GM18873 (cell line): ENCODE data around the gene CYB561.

ENCODE experiments used
- ATAC-seq: cut with Tn5 transposase; IDR thresholded peaks from one replicate; pipeline ENCODE4 v1.9.1; 2021; ENCODE audit warnings: mild to moderate bottlenecking, moderate library complexity, moderate number of reproducible peaks; ENCODE audit not compliant: unreplicated experiment, low FRiP score

Gene CYB561

GRCh38 chr17:63445954-63446752, at the start of gene CYB561:
CYB561 (minus strand) TSS chr17:63446306; CDS start chr17:63437547, 8,759 bp downstream.
- ATAC-seq, result no peak

- no peak for ATAC-seq
These were observed 49.4 kb upstream of the CYB561 start for GRCh38 chr17:63495491-63495890.

- ATAC-seq, result no peak
These were observed 48.3 kb upstream of the CYB561 start for GRCh38 chr17:63494300-63494928.

- ATAC-seq, result no peak
These were observed 47.3 kb upstream of the CYB561 start for GRCh38 chr17:63493411-63493810.

- ATAC-seq, result no peak
These were observed 46.8 kb upstream of the CYB561 start for GRCh38 chr17:63492940-63493339.

- ATAC-seq, result no peak
These were observed 46.0 kb upstream of the CYB561 start for GRCh38 chr17:63491977-63492618.

GRCh38 chr17:63491413-63491812, 45.3 kb upstream of the CYB561 start:
- ATAC-seq, result no peak

GRCh38 chr17:63490858-63491400, 44.8 kb upstream of the CYB561 start:
- ATAC-seq, result no peak

- ATAC-seq, result no peak
These were observed 44.2 kb upstream of the CYB561 start for GRCh38 chr17:63490329-63490728.

- no peak for ATAC-seq
These were observed 43.2 kb upstream of the CYB561 start for GRCh38 chr17:63489291-63489690.

- ATAC-seq, result no peak
These were observed 42.7 kb upstream of the CYB561 start for GRCh38 chr17:63488851-63489250.

GRCh38 chr17:63487014-63487339, 40.9 kb upstream of the CYB561 start:
- ATAC-seq, result no peak

GRCh38 chr17:63486317-63487013, 40.4 kb upstream of the CYB561 start:
- ATAC-seq, result no peak

GRCh38 chr17:63483655-63484575, 37.8 kb upstream of the CYB561 start:
- no peak for ATAC-seq

GRCh38 chr17:63483038-63483437, 36.9 kb upstream of the CYB561 start:
- ATAC-seq, result no peak

GRCh38 chr17:63482509-63482908, 36.4 kb upstream of the CYB561 start:
- no peak for ATAC-seq

- ATAC-seq, result no peak
These were observed 35.4 kb upstream of the CYB561 start for GRCh38 chr17:63481488-63481870.

GRCh38 chr17:63480826-63481487, 34.9 kb upstream of the CYB561 start:
- ATAC-seq, result no peak

GRCh38 chr17:63480192-63480784, 34.2 kb upstream of the CYB561 start:
- no peak for ATAC-seq
